ENCODE measurements around the gene NUP214. TPM values are rescaled to one million over a fixed set of nuclear protein-coding genes. Genes with fewer than 3 reads are reported as not detected.
"Not testable (repeated sequence)": the region's sequence is repeated elsewhere in the genome, so short reads cannot be mapped to it uniquely, and the experiment has no call there.

Gene NUP214
- total RNA-seq, 1 donor from 2014 or later = 15.3 TPM

GRCh38 chr9:131262327-131263032 lies 137.1 kb downstream of the NUP214 start:
- DNase-seq = no peak

DNA sequence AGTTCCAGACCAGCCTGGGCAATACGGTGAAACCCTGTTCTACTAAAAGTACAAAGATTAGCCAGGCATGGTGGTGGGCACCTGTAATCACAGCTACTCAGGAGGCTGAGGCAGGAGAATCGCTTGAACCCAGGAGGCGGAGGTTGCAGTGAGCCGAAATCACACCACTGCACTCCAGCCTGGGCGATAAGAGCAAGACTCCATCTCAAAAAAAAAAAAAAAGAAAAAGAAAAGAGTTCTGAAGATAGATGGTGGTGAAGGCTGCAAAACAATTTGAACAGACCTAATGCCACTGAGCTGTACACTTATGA lies 137.6 kb downstream of the NUP214 start:
- not testable (repeated sequence) for DNase-seq

- no peak for DNase-seq
These were observed 138.3 kb downstream of the NUP214 start for GRCh38 chr9:131263701-131264100.

DNA sequence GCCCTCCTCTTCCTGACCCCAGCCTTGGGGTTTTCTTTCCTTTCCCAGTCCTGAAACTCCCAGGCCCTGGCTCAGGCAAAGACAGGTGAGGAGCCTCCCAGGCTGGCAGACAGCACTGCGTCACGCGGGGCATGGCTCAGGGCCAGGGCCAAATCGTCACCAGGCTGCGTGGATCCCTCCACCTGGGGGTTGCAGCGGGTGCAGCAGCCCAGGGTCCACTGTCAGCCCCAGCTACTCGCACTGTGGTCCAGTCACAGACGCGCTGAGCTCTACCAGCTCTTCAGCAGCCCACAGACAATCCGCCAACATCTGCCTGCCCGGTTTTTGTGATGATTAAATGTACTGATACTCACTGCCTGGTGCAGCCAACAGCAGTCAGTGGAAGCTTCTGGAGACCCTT lies 138.8 kb downstream of the NUP214 start:
- no peak for DNase-seq

DNA sequence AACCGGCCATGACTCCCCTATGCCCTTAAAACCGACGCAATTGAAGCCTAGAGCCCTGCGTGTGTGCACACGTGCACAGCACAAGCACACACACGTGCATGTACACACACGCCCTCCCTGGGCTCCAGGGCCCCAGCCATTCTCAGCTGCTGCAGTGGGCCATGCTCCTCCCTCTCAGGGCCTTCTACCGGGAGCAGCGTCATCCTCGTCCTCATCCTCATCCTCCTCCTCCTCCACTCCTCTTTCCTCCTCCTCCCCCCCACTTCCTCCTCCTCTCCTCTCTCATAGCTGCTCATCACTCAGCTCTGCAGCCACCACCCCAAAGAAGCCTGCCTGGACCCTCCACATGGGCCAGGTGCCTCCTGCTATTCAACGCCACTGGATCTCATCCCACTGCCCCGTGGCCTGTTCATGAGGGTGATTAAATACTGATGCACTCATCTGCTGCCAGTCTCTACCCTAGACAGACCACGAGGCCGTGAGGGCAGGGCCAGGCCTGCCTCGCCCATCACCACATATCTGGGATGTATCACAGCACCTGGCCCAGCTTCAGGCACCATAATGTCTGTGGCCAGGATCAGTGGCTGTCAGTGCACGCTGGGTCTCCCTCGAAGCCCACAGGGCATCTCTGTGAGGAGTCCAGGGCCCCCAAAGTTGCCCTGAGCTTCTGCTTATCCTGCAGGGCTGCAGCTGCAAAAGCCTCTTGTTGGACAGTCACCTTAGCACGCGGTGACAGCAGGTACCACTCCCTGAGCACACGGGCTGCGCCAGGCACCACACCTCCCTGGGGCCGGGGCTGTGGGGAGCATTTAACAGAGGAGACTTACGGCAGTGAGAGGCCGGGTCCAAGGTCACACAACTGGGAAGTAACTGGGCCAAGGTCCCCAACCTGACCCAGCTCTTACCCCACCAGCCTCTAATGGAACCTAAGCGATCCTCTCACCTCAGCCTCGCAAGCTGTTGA lies 141.2 kb downstream of the NUP214 start:
- DNase-seq = no peak

DNA sequence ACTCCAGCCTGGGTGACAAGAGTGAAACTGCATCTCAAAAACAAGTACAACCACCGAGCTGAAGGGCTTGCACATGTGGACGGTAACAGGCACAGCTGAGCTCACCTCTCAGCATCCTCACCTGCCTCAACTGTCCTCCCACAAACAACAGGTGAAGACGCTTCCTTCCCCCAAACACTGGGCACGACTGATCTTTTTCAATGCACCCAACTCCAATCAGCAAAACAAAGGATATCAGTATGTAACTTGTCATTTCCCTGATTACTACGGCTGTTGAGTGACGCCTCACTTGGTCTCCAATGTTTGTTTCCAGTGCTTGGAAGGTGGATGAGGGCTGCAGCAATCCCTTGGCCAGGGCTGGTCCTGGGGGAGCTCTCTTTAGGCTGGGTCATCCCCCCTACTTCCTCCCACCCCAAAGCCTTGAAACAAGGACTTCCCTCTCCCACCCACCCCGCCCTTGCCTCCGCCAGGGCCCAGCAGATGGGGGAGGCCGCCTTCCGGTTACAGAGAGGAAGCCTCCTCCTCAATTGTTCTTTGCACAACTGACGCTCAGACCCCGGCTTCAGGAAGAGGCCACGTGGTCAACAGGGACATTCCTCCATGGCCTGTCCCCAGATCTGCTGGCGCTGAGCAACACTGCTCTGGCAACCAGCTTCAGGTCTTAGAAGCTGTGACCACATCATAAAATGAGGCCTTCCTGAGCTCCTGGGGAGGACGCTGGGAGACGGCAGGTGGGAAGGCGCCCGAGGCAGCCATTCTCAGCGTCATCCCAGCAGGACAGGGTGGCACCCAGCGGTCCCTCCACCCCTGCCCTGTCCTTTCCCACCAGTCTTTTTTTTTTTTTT lies 145.0 kb downstream of the NUP214 start:
- peak; percentile 84 for DNase-seq

DNA sequence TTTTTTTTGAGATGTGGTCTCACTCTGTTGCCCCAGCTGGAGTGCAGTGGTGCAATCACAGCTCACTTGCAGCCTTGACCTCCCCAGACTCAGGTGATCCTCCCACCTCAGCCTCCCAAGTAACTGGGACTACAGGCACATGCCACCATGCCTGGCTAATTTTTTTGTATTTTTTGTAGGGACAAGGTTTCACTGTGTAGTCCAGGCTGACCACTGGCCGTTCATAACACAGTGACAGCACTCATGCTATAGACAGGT lies 145.6 kb downstream of the NUP214 start:
- DNase-seq = not testable (repeated sequence)

DNA sequence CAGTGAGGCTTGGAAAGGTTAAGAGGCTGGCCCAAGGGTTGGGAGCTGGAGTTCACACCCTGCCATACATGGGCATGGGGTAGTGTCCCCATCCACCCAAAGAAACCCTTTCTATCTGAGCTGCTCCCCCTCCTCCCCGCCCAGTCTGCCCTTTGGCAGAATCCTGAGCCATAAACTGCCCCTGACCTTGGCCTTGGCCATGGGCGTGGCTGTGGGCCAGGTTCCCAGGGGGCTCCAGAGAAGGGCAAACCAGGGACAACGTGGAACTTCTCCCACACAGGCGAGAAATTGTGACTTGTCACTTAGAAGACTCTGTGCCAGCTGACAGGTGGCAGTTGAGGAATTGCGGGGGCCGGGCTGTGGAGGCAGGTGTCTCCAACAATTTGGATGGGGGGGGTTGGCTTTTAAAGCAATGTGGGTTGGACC lies 146.1 kb downstream of the NUP214 start:
- no peak for DNase-seq

DNA sequence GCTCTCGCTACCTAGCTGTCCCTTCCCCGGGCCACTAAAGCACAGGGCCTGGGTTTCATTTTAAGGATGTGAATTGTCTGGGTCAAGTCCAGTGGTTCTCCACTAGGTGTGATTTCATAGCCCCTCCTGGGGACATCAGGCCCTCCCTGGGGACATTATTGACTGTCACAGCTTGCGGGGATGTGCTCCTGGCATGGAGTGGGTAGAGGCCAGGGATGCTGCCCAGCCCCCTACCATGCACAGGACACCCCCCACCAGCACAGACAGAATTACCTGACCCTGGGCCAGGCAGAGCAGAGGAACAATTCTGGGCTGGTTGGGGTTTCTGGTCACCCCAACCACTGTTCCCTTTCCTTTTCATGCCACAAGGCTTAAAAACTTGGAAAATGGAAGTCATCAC lies 146.8 kb downstream of the NUP214 start:
- DNase-seq = no peak

DNA sequence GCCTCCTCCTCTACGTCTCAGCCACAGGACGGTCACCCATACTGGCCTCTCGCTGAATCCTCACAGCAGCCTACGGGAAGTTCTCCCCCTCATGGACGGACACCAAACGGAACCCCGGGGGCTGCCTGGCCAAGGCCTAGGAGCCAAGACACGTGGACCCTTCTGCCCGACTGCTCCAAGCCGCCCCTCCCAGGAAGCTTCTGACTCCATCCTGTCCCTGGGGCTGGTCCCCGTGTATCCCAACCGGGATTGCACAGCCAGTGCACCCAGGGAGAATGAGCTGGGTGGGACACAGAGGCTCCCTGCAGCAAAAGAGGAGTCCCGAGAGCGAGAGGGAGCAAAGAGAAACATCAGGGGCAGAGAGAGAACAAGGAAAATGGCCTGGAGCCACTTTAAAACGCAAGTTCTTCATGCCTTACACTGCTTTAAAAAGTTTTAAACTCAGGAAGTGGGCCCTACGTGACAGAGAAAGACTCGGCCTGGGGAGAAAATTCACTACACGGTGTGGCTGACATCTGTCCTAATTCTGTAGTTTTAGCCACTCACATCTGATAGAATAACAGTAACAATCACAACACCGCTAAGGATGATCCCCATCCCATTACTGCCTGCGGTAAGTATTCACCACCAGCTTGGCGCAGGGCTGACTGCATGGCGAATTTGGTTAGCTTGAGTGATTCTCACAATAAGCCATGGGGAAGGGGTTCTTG lies 147.9 kb downstream of the NUP214 start:
- DNase-seq = no peak

- peak; percentile 21 for DNase-seq
These were observed 148.7 kb downstream of the NUP214 start for GRCh38 chr9:131273856-131274673.

- DNase-seq = no peak
These were observed 149.4 kb downstream of the NUP214 start for GRCh38 chr9:131274674-131275331.

GRCh38 chr9:131275332-131276093 lies 150.1 kb downstream of the NUP214 start:
- peak; percentile 44 for DNase-seq

- DNase-seq = peak; percentile 56
These were observed 150.9 kb downstream of the NUP214 start, which contains the start of gene FAM78A for GRCh38 chr9:131276094-131276888. Gene FAM78A (minus strand): TSS chr9:131276510. CDS start chr9:131276179, 331 bp downstream.

DNA sequence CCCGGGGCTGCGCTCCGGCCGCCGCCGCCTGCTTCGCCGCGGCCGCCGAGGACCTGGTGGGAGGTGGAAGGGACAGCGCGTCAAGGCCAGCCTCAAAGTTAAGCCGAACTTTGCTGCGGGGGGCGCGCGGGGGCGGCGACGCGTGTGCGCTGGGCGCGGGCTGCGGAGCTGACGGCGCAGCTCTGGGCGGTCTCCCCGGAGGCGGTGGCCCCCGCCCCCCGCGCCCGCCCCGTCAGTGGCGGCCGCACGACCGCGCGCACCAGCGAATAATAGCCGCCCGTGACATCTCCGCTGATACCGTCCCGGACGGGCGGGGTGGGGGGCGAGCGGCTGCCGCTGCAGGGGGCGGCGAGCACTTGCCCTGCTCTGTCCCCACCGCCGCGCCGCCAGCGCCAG lies 151.5 kb downstream of the NUP214 start:
- peak; percentile 29 for DNase-seq

GRCh38 chr9:131277287-131277909 lies 152.0 kb downstream of the NUP214 start:
- DNase-seq = no peak

DNA sequence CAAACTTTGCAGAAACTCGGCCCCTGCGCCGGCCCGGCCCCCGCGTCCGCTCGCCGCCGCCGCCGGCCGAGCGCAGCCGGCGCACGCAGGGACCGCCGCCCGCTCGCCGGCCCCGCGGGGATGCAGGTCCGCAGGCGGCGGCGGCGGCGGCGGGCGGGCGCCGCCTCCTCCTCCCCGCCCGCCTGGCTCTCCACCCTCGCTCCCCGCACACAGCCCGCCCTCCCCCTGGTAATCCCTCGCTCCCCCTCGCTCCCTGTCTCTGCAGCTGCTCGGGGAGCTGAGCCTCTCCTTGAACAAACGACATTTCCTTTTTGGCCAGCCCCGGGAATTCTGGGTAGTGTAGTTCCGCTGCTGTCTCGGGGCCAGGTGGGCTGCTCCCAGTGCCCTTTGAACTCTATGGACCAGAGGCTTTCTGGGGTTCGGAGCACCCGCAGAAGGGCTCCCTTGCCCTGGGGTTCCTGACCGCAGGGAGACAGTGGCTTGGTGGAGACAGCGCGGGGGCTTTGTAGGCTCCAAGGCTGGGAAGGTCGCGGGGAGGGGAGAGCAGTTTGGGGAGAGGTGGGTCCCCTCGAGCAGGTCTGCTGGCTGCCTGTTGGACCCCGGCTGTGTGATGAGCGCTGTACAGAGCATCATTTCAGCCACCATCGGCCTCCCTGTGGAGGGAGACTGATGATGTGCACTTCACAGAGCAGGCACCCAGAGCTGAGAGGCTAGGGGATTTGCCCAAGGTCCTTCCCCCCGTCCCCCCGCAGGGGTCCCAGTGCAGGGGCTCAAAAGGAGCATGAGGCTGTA lies 152.7 kb downstream of the NUP214 start:
- peak; percentile 88 for DNase-seq

- no peak for DNase-seq
These were observed 153.3 kb downstream of the NUP214 start for GRCh38 chr9:131278702-131279111.

Measured in dermis blood vessel endothelial cell (primary cell).